ENCODE data around the gene ZNF81. TPM values are rescaled to one million over a fixed set of nuclear protein-coding genes. Genes with fewer than 3 reads are reported as not detected.

Gene ZNF81
- total and polyA plus RNA-seq, 2 experiments from 2014 or later, result 6.1 to 8.9 TPM

- H3K4me2 ChIP-seq, result no peak overlapping the region
- no peak for DNase-seq (ENCODE audit: low spot score)
- no peaks in the 10 kb centered on the region for H4K20me1 ChIP-seq (replicated peaks; ENCODE audit: insufficient read depth)
- Mint-ChIP-seq H3K27me3 (ENCODE audit: insufficient read depth, low read depth, poor library complexity) (no peaks in the 10 kb centered on the region), H3K4me3 (no peak overlapping the region), H3K9me3 (no peaks in the 10 kb centered on the region), H3K27ac (no peak overlapping the region), H3K36me3 (ENCODE audit: low read depth) (peaks cover 4% of the 10 kb centered on the region; the same call in 2 of the 3 replicates), H3K4me1 (no peaks in the 10 kb centered on the region)
- H3K4me1 ChIP-seq (ENCODE audit: insufficient read depth), result no peaks in the 10 kb centered on the region
- H2AFZ ChIP-seq, result no peak overlapping the region
- no peaks in the 10 kb centered on the region for H3K27me3 ChIP-seq (ENCODE audit: insufficient read depth)
- H3K9me2 ChIP-seq (ENCODE audit: insufficient read depth), result no peaks in the 10 kb centered on the region
- H3K79me2 ChIP-seq (replicated peaks; ENCODE audit: insufficient read depth), result no peaks in the 10 kb centered on the region
- TF ChIP-seq NANOG (IDR thresholded peaks at IDR 0.05; ENCODE audit: borderline replicate concordance), result no peak
- TF ChIP-seq CTCF (conservative IDR thresholded peaks at IDR 0.05; ENCODE audit: low read depth in 2 of 2), result no peak
- no peak for TF ChIP-seq EZH2 (IDR thresholded peaks at IDR 0.05; ENCODE audit: low read depth, unreplicated experiment)
- TF ChIP-seq STAT1 (IDR thresholded peaks at IDR 0.05; ENCODE audit: unreplicated experiment), result no peak
- no peak for TF ChIP-seq JUNB (IDR thresholded peaks at IDR 0.05; ENCODE audit: unreplicated experiment)
- TF ChIP-seq ZNF114 (CRISPR knock-in tag; IDR thresholded peaks at IDR 0.05), result no peak
- TF ChIP-seq ZNF462 (CRISPR knock-in tag; IDR thresholded peaks at IDR 0.05), result no peak
- TF ChIP-seq CREB1 (CRISPR knock-in tag; IDR thresholded peaks at IDR 0.05; ENCODE audit: low read depth), result no peak
- TF ChIP-seq REST (IDR thresholded peaks at IDR 0.05; ENCODE audit: unreplicated experiment), result no peak
- TF ChIP-seq ZNF331 (CRISPR knock-in tag; IDR thresholded peaks at IDR 0.05; ENCODE audit: low read depth), result no peak
- TF ChIP-seq EZH2phosphoT487 (IDR thresholded peaks at IDR 0.05; ENCODE audit: unreplicated experiment), result no peak
- TF ChIP-seq ETS1 (IDR thresholded peaks at IDR 0.05), result no peak
- TF ChIP-seq POLR2AphosphoS5 (IDR thresholded peaks at IDR 0.05; ENCODE audit: low read depth), result no peak
- H3K36me3 ChIP-seq (ENCODE audit: insufficient read depth), result no peaks in the 10 kb centered on the region
- no peak overlapping the region for H3K27ac ChIP-seq (ENCODE audit: low read depth)
- H3K4me3 ChIP-seq, result no peak overlapping the region
- no peaks in the 10 kb centered on the region for H3F3A ChIP-seq (replicated peaks; ENCODE audit: low read depth)
- ATAC-seq, result no peak
Measured at GRCh38 chrX:47864300-47864699, 27.6 kb downstream of the ZNF81 start.

All from GM23338 (cell line).